Gastrocnemius medialis (tissue), 4 donors: Measurements from ENCODE around the gene CAVIN2.

Experiments used
- POLR2A ChIP-seq, 2 donors: fragments of 450-650 bp; IDR thresholded peaks; one replicate each; pipeline ENCODE4 v1.6.1; 2017; ENCODE audit warnings: antibody characterized with exemption in 2 of 2, mild to moderate bottlenecking in 2 of 2, moderate library complexity in 2 of 2
- TF ChIP-seq, protein P1 (sequence below), 5 experiments: fragments of 450-650 bp in 3 of 5; fragments of 200-600 bp in 2 of 5; sonication (generic) in 2 of 5; IDR thresholded peaks in 4 of 5; conservative IDR thresholded peaks in 1 of 5; 1 replicate in 4 of 5; 2 replicates in 1 of 5; pipeline ENCODE4 v1.5.1; 2016 to 2019; ENCODE audit warnings: antibody characterized with exemption in 5 of 5, mild to moderate bottlenecking in 3 of 5, moderate library complexity in 3 of 5

DNA sequence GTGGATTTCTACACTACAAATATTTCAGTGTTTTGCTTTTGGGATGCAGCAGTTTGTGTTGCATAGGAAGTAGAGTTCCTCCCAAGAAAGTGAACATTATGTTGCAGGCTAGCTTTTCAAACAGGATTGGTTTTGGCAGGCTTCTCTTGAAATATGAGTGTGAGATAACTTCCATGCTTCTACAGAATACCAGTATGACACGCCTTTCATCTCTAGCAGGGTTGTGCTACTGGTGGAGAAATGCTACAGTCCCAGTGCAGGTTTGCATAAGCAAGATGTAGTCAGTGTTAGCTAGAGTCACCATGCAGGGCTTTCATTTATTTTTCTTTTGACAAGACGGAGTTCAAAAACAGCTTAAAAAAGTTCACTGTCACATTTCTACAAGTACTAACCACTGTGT is 17.1 kb upstream of the CAVIN2 start:
- TF ChIP-seq, protein P1, sequence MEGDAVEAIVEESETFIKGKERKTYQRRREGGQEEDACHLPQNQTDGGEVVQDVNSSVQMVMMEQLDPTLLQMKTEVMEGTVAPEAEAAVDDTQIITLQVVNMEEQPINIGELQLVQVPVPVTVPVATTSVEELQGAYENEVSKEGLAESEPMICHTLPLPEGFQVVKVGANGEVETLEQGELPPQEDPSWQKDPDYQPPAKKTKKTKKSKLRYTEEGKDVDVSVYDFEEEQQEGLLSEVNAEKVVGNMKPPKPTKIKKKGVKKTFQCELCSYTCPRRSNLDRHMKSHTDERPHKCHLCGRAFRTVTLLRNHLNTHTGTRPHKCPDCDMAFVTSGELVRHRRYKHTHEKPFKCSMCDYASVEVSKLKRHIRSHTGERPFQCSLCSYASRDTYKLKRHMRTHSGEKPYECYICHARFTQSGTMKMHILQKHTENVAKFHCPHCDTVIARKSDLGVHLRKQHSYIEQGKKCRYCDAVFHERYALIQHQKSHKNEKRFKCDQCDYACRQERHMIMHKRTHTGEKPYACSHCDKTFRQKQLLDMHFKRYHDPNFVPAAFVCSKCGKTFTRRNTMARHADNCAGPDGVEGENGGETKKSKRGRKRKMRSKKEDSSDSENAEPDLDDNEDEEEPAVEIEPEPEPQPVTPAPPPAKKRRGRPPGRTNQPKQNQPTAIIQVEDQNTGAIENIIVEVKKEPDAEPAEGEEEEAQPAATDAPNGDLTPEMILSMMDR (IDR thresholded peaks at IDR 0.05 in 4 of 5, conservative IDR thresholded peaks at IDR 0.05 in 1 of 5), result no peak
- no peak for TF ChIP-seq POLR2A (IDR thresholded peaks at IDR 0.05)
